Heart left ventricle (tissue), 13 donors: Measurements from ENCODE around the gene SCN5A.
"Not testable (repeated sequence)": the region's sequence is repeated elsewhere in the genome, so short reads cannot be mapped to it uniquely, and the experiment has no call there.

ENCODE experiments used
- POLR2A ChIP-seq, 2 donors: fragments of 450-650 bp; IDR thresholded peaks; one replicate each; pipeline ENCODE4 v1.6.1; 2017; ENCODE audit warnings: antibody characterized with exemption in 2 of 2, mild to moderate bottlenecking in 2 of 2, moderate library complexity in 2 of 2
- TF ChIP-seq, protein P1 (sequence below), 12 donors: fragments of 200-600 bp; sonication (generic) in 4 of 12; IDR thresholded peaks; one replicate each; pipeline versions ENCODE4 v1.5.0 to v1.8.0; 2018 to 2022; ENCODE audit warnings: antibody characterized with exemption in 12 of 12, mild to moderate bottlenecking in 5 of 12
- donor health status: ischemic (EF 13 %, LVEDD 7.1; RV severe dilation, severe dysfunction).
- donor health status: DM: no; HTN: yes; CAD: no.
- donor health status: DM: no; HTN: no; CAD: no.
- donor health status: ischemic (EF 25% LVEDD 6.9; RV normal size, moderate dysfunction).
- donor health status: ischemic (EF 25% LVEDD 5.7; RV mildly dilated, moderate dysfunction).
- donor health status: ischemic (EF 35%, LVEDD 5.7; RV mildly dilated, moderate dysfunction).
- donor health status: nonischemic (EF 11% LVEDD 7.7; RV severe dilation, severe dysfunction).
- donor health status: DM: yes; HTN: yes; CAD: no.
- donor health status: PGD.
- donor health status: ischemic (EF 29% LVEDD 5.4; RV normal size, mild dysfunction).
- donor health status: nonischemic (EF 23%, LVEDD 6.1; RV moderate dilation, normal function).

GRCh38 chr3:38566794-38567193, 82.7 kb downstream of the SCN5A start:
- not testable (repeated sequence) for TF ChIP-seq POLR2A (IDR thresholded peaks at IDR 0.05)
- TF ChIP-seq, protein P1, sequence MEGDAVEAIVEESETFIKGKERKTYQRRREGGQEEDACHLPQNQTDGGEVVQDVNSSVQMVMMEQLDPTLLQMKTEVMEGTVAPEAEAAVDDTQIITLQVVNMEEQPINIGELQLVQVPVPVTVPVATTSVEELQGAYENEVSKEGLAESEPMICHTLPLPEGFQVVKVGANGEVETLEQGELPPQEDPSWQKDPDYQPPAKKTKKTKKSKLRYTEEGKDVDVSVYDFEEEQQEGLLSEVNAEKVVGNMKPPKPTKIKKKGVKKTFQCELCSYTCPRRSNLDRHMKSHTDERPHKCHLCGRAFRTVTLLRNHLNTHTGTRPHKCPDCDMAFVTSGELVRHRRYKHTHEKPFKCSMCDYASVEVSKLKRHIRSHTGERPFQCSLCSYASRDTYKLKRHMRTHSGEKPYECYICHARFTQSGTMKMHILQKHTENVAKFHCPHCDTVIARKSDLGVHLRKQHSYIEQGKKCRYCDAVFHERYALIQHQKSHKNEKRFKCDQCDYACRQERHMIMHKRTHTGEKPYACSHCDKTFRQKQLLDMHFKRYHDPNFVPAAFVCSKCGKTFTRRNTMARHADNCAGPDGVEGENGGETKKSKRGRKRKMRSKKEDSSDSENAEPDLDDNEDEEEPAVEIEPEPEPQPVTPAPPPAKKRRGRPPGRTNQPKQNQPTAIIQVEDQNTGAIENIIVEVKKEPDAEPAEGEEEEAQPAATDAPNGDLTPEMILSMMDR (IDR thresholded peaks at IDR 0.05): not testable (repeated sequence)
